Body of pancreas (tissue), 4 donors: Measurements from ENCODE around the gene ATG4A. TPM values are rescaled to one million over a fixed set of nuclear protein-coding genes. Genes with fewer than 3 reads are reported as not detected.

ENCODE experiments used
- ATAC-seq: fragments of 150-250 bp; one replicate; pipeline ENCODE4 v1.9.1; 2016
- DNase-seq, 4 donors: peaks; one replicate each; pipeline ENCODE4 v3.0.0-alpha.2; 2019
- H3K27ac ChIP-seq, 4 donors: fragments of 200-600 bp; sonication (generic); 1 replicate in 3 of 4; 2 replicates in 1 of 4; pipeline versions ENCODE4 v1.5.1 to v1.6.1; 2016 to 2019; ENCODE audit warnings: mild to moderate bottlenecking in 1 of 4, mixed read lengths in 1 of 4, moderate library complexity in 1 of 4
- H3K27me3 ChIP-seq, 2 donors: fragments of 200-600 bp; sonication (generic); one replicate each; pipeline ENCODE4 v1.6.0; 2016; ENCODE audit warnings: mild to moderate bottlenecking in 1 of 2
- H3K36me3 ChIP-seq, 2 donors: fragments of 200-600 bp; sonication (generic); replicated peaks in 1 of 2; 2 replicates each; pipeline ENCODE4 v1.5.1; 2016; ENCODE audit warnings: low read depth in 2 of 2; ENCODE audit not compliant: insufficient read depth in 1 of 2
- H3K4me1 ChIP-seq: fragments of 200-600 bp; sonication (generic); one replicate; pipeline ENCODE4 v1.6.0; 2016
- H3K4me3 ChIP-seq, 2 donors: fragments of 200-600 bp; sonication (generic); 1 replicate in 1 of 2; 2 replicates in 1 of 2; pipeline ENCODE4 v1.5.1; 2016 to 2019
- H3K9me3 ChIP-seq, 3 donors: fragments of 200-600 bp; sonication (generic); 1 replicate in 2 of 3; 2 replicates in 1 of 3; pipeline ENCODE4 v1.5.1; 2016
- CTCF ChIP-seq, 7 experiments: fragments of 450-650 bp in 4 of 7; fragments of 200-600 bp in 3 of 7; sonication (generic) in 3 of 7; IDR thresholded peaks; one replicate each; pipeline ENCODE4 v1.5.1; 2016 to 2019; ENCODE audit warnings: antibody characterized with exemption in 7 of 7
- POLR2A ChIP-seq, 3 donors: fragments of 450-650 bp; IDR thresholded peaks; one replicate each; pipeline ENCODE4 v1.6.1; 2016; ENCODE audit warnings: antibody characterized with exemption in 3 of 3, mild to moderate bottlenecking in 2 of 3
- WGBS, 2 donors: methylation state at CpG; one replicate each; pipeline ENCODE4 v1.1.5; 2017; 5-methylcytosine and 5-hydroxymethylcytosine counted together
- intact Hi-C: fragments of 100-400 bp; cut with DNase I; formaldehyde crosslinking; loops from one replicate; pipeline ENCODE4 v1.15.1; 2023
- total RNA-seq, 2 donors: library from RNA; depleted of rRNA; stranded (reverse); fragments of >200 nt; gene quantifications; one replicate each; pipeline ENCODE4 v1.1.0, GENCODE V29; 2016

ATG4A gene
- total RNA-seq, 2 donors from 2014 or later = 11.2 to 31.6 TPM

GRCh38 chrX:108132034-108132433, 40.5 kb downstream of the ATG4A start:
- ATAC-seq (no peak), DNase-seq (peak in 1 of 4 donors; percentile 16)
- H3K27ac ChIP-seq = no peak overlapping the region
- H3K4me1 ChIP-seq = no peaks in the 10 kb centered on the region
- H3K27me3 ChIP-seq = no peaks in the 10 kb centered on the region
- TF ChIP-seq POLR2A (IDR thresholded peaks at IDR 0.05) (no peak), CTCF (IDR thresholded peaks at IDR 0.05) (no peak)
- 97 to 100% methylated on average over 2 to 8 of the region's 8 CpGs for WGBS, 2 donors
- peaks cover 0 to 2% of the 10 kb centered on the region in 2 donors for H3K36me3 ChIP-seq
- no peak overlapping the region for H3K4me3 ChIP-seq
- intact Hi-C loops = no loop called here
- H3K9me3 ChIP-seq = no peaks in the 10 kb centered on the region

- no peak overlapping the region for H3K27ac ChIP-seq
- no peaks in the 10 kb centered on the region for H3K9me3 ChIP-seq
- TF ChIP-seq POLR2A (IDR thresholded peaks at IDR 0.05) (no peak), CTCF (IDR thresholded peaks at IDR 0.05) (no peak)
- DNase-seq = no peak
- H3K27me3 ChIP-seq = no peaks in the 10 kb centered on the region
- no peaks in the 10 kb centered on the region for H3K4me1 ChIP-seq
- peaks cover 0 to 3% of the 10 kb centered on the region in 2 donors for H3K36me3 ChIP-seq
- H3K4me3 ChIP-seq = no peak overlapping the region
- intact Hi-C loops = no loop called here
- WGBS, 2 donors = 92 to 94% methylated on average over 2 of the region's 2 CpGs
- no peak for ATAC-seq
Measured at GRCh38 chrX:108132876-108133275, 41.3 kb downstream of the ATG4A start.

GRCh38 chrX:108134724-108135123, 43.1 kb downstream of the ATG4A start:
- TF ChIP-seq CTCF (IDR thresholded peaks at IDR 0.05) (no peak), POLR2A (IDR thresholded peaks at IDR 0.05) (no peak)
- H3K27ac ChIP-seq = no peak overlapping the region
- no peak for ATAC-seq
- WGBS, 2 donors = 57 to 100% methylated on average over 1 of the region's 1 CpG
- no peak for DNase-seq
- H3K4me3 ChIP-seq = no peak overlapping the region
- intact Hi-C loops = no loop called here
- H3K27me3 ChIP-seq = no peaks in the 10 kb centered on the region
- H3K36me3 ChIP-seq = peaks cover 0 to 3% of the 10 kb centered on the region in 2 donors
- H3K9me3 ChIP-seq = no peaks in the 10 kb centered on the region
- no peaks in the 10 kb centered on the region for H3K4me1 ChIP-seq

- TF ChIP-seq POLR2A (IDR thresholded peaks at IDR 0.05) = no peak
- peak in 2 of 7 experiments; percentile 8 to 15 for TF ChIP-seq CTCF (IDR thresholded peaks at IDR 0.05)
- ATAC-seq (no peak), DNase-seq (no peak)
- peaks cover 0 to 3% of the 10 kb centered on the region in 2 donors for H3K36me3 ChIP-seq
- no peak overlapping the region for H3K27ac ChIP-seq
- H3K4me3 ChIP-seq = no peak overlapping the region
- H3K4me1 ChIP-seq = no peaks in the 10 kb centered on the region
- no peaks in the 10 kb centered on the region for H3K27me3 ChIP-seq
- WGBS, 2 donors = 81 to 86% methylated on average over 6 of the region's 7 CpGs
- H3K9me3 ChIP-seq = no peaks in the 10 kb centered on the region
- intact Hi-C loops = no loop called here
Measured at GRCh38 chrX:108138814-108139702, 47.5 kb downstream of the ATG4A start.

- no peak for DNase-seq
- TF ChIP-seq CTCF (IDR thresholded peaks at IDR 0.05) (no peak), POLR2A (IDR thresholded peaks at IDR 0.05) (no peak)
Measured at GRCh38 chrX:108148524-108148923, 56.9 kb downstream of the ATG4A start.

More at GRCh38 chrX:108148524-108148923, 56.9 kb downstream of the ATG4A start:
- Histone ChIP-seq H3K27me3 (no peaks in the 10 kb centered on the region), H3K27ac (no peak overlapping the region), H3K4me1 (no peaks in the 10 kb centered on the region), H3K4me3 (no peak overlapping the region), H3K9me3 (no peaks in the 10 kb centered on the region), H3K36me3 (no peaks in the 10 kb centered on the region)
- no peak for ATAC-seq
- intact Hi-C loops = no loop called here
